Ishikawa (cell line): ENCODE data around the gene DUSP9.

ENCODE experiments used
- CEBPB ChIP-seq: IDR thresholded peaks from 2 replicates; pipeline ENCODE4 v1.6.1; 2012
- CREB1 ChIP-seq: IDR thresholded peaks from 2 replicates; pipeline ENCODE4 v1.6.1; 2012; ENCODE audit warnings: low read depth
- EP300 ChIP-seq: IDR thresholded peaks from 2 replicates; pipeline ENCODE4 v1.6.1; 2012; ENCODE audit warnings: borderline replicate concordance
- FOXM1 ChIP-seq: IDR thresholded peaks from 2 replicates; pipeline ENCODE4 v1.6.1; 2012; ENCODE audit warnings: low read depth, borderline replicate concordance
- MAX ChIP-seq: IDR thresholded peaks from 2 replicates; pipeline ENCODE4 v1.6.1; 2012
- RAD21 ChIP-seq: IDR thresholded peaks from 2 replicates; pipeline ENCODE4 v1.6.1; 2012; ENCODE audit warnings: low read depth
- REST ChIP-seq: IDR thresholded peaks from 2 replicates; pipeline ENCODE4 v1.6.1; 2012; ENCODE audit warnings: low read depth, mild to moderate bottlenecking
- TAF1 ChIP-seq: IDR thresholded peaks from 2 replicates; pipeline ENCODE4 v1.6.1; 2012; ENCODE audit warnings: low read depth, mild to moderate bottlenecking
- YY1 ChIP-seq: IDR thresholded peaks from 2 replicates; pipeline ENCODE4 v1.6.1; 2012; ENCODE audit warnings: low read depth

GRCh38 chrX:153628665-153629064 is 18.3 kb upstream of the DUSP9 start:
- TF ChIP-seq CEBPB (no peak), CREB1 (no peak), EP300 (no peak), MAX (no peak), YY1 (no peak), RAD21 (no peak), REST (no peak), FOXM1 (no peak), TAF1 (no peak)
